Astrocyte (in vitro differentiated cells and primary cell): ENCODE data around the gene PKLR. TPM values are rescaled to one million over a fixed set of nuclear protein-coding genes. Genes with fewer than 3 reads are reported as not detected.

Experiments used
- DNase-seq: peaks from one replicate; pipeline ENCODE4 v3.0.0-alpha.2; 2010; ENCODE audit warnings: low read depth
- FAIRE-seq: peaks from 2 replicates; lab custom pipeline; 2011; peaks lifted over from hg19 to GRCh38; lab: Jason Lieb, UNC
- H2AFZ ChIP-seq: 2 replicates; pipeline ENCODE4 v1.6.0; 2012; ENCODE audit warnings: low read depth, low read length, inconsistent platforms
- H3K27ac ChIP-seq: 2 replicates; pipeline ENCODE4 v1.5.1; 2011; ENCODE audit warnings: low read depth, low read length, inconsistent platforms
- H3K27me3 ChIP-seq: 2 replicates; pipeline ENCODE4 v1.6.0; 2011; ENCODE audit warnings: low read length, inconsistent platforms; ENCODE audit not compliant: insufficient read depth
- H3K36me3 ChIP-seq: 2 replicates; pipeline ENCODE4 v1.5.1; 2011; ENCODE audit warnings: low read length, inconsistent platforms; ENCODE audit not compliant: insufficient read depth
- H3K4me1 ChIP-seq: 2 replicates; pipeline ENCODE4 v1.5.1; 2011; ENCODE audit warnings: low read length, inconsistent platforms; ENCODE audit not compliant: insufficient read depth
- H3K4me2 ChIP-seq: 2 replicates; pipeline ENCODE4 v1.6.0; 2012; ENCODE audit warnings: low read length, inconsistent platforms
- H3K4me3 ChIP-seq: 2 replicates; pipeline ENCODE4 v1.5.1; 2011; ENCODE audit warnings: low read depth, mild to moderate bottlenecking, low read length, inconsistent platforms; ENCODE audit not compliant: insufficient read depth
- H3K79me2 ChIP-seq: 2 replicates; pipeline ENCODE4 v1.6.0; 2012; ENCODE audit warnings: mild to moderate bottlenecking, low read length, inconsistent platforms; ENCODE audit not compliant: insufficient read depth
- H3K9ac ChIP-seq: 2 replicates; pipeline ENCODE4 v1.6.0; 2012; ENCODE audit warnings: mild to moderate bottlenecking, low read length, inconsistent platforms
- H3K9me3 ChIP-seq: 2 replicates; pipeline ENCODE4 v1.5.1; 2012; ENCODE audit warnings: low read depth, mild to moderate bottlenecking, low read length, inconsistent platforms; ENCODE audit not compliant: insufficient read depth
- H4K20me1 ChIP-seq: 2 replicates; pipeline ENCODE4 v1.6.0; 2012; ENCODE audit warnings: low read length, inconsistent platforms; ENCODE audit not compliant: insufficient read depth
- H3K27ac Mint-ChIP-seq: one replicate; pipeline ENCODE4 v1.8.0; 2021; ENCODE audit warnings: mild to moderate bottlenecking, mixed read lengths; ENCODE audit not compliant: unreplicated experiment
- H3K27me3 Mint-ChIP-seq: one replicate; pipeline ENCODE4 v1.8.0; 2021; ENCODE audit warnings: low read depth, mixed read lengths; ENCODE audit not compliant: unreplicated experiment
- H3K36me3 Mint-ChIP-seq: one replicate; pipeline ENCODE4 v1.8.0; 2021; ENCODE audit warnings: low read depth, mixed read lengths; ENCODE audit not compliant: unreplicated experiment
- H3K4me1 Mint-ChIP-seq: one replicate; pipeline ENCODE4 v1.8.0; 2021; ENCODE audit warnings: low read depth, mixed read lengths; ENCODE audit not compliant: unreplicated experiment
- H3K4me3 Mint-ChIP-seq: one replicate; pipeline ENCODE4 v1.8.0; 2021; ENCODE audit warnings: mild to moderate bottlenecking, moderate library complexity, mixed read lengths; ENCODE audit not compliant: unreplicated experiment
- H3K9me3 Mint-ChIP-seq: one replicate; pipeline ENCODE4 v1.8.0; 2021; ENCODE audit warnings: mild to moderate bottlenecking, mixed read lengths; ENCODE audit not compliant: unreplicated experiment
- CTCF ChIP-seq: IDR thresholded peaks from 2 replicates; pipeline ENCODE4 v1.5.1; 2011; ENCODE audit warnings: low read depth, mild to moderate bottlenecking, inconsistent platforms, low read length, moderate library complexity; ENCODE audit not compliant: insufficient read depth
- EZH2 ChIP-seq: IDR thresholded peaks from 2 replicates; pipeline ENCODE4 v1.6.1; 2012; ENCODE audit warnings: mild to moderate bottlenecking, low read length, inconsistent platforms; ENCODE audit not compliant: insufficient read depth
- total RNA-seq: library from RNA; stranded (reverse); gene quantifications from 2 replicates; pipeline ENCODE4 v1.2.1, GENCODE V29; 2021

The PKLR gene
- total RNA-seq, 1 donor from 2014 or later = not detected

- H3K4me1 Mint-ChIP-seq = peaks cover under 1% of the 10 kb centered on the region
- peaks cover 28% of the 10 kb centered on the region for H3K27me3 Mint-ChIP-seq
- Histone ChIP-seq H3K27ac (no peak overlapping the region), H3K9me3 (no peaks in the 10 kb centered on the region), H3K4me2 (no peak overlapping the region), H4K20me1 (no peaks in the 10 kb centered on the region), H3K4me3 (no peak overlapping the region), H3K79me2 (no peaks in the 10 kb centered on the region), H3K4me1 (no peaks in the 10 kb centered on the region), H3K27me3 (peaks cover 13% of the 10 kb centered on the region), H3K36me3 (no peaks in the 10 kb centered on the region), H3K9ac (no peak overlapping the region), H2AFZ (no peak overlapping the region)
- peaks cover 3% of the 10 kb centered on the region for H3K9me3 Mint-ChIP-seq
- no peaks in the 10 kb centered on the region for H3K36me3 Mint-ChIP-seq
- no peak for DNase-seq
- FAIRE-seq = no peak
- no peak overlapping the region for H3K4me3 Mint-ChIP-seq
- no peak overlapping the region for H3K27ac Mint-ChIP-seq
- TF ChIP-seq EZH2 (no peak), CTCF (no peak)
Observed at GRCh38 chr1:155300553-155301329, 497 bp downstream of the PKLR start.

- DNase-seq (no peak), FAIRE-seq (no peak)
- Mint-ChIP-seq H3K4me3 (no peak overlapping the region), H3K36me3 (peaks cover 2% of the 10 kb centered on the region), H3K4me1 (no peaks in the 10 kb centered on the region), H3K9me3 (peaks cover 5% of the 10 kb centered on the region), H3K27ac (no peak overlapping the region), H3K27me3 (peaks cover 33% of the 10 kb centered on the region)
- H3K4me3 ChIP-seq = no peak overlapping the region
- peaks cover 21% of the 10 kb centered on the region for H3K27me3 ChIP-seq
- TF ChIP-seq EZH2 = no peak
- TF ChIP-seq CTCF = no peak
- H3K36me3 ChIP-seq = no peaks in the 10 kb centered on the region
- no peaks in the 10 kb centered on the region for H3K79me2 ChIP-seq
- no peaks in the 10 kb centered on the region for H4K20me1 ChIP-seq
- no peaks in the 10 kb centered on the region for H3K9me3 ChIP-seq
- no peak overlapping the region for H3K27ac ChIP-seq
- H2AFZ ChIP-seq = no peak overlapping the region
- H3K9ac ChIP-seq = no peak overlapping the region
- H3K4me2 ChIP-seq = no peak overlapping the region
- H3K4me1 ChIP-seq = no peaks in the 10 kb centered on the region
Observed at GRCh38 chr1:155300024-155300423, 1.2 kb downstream of the PKLR start.

- Histone ChIP-seq H3K4me3 (no peak overlapping the region), H3K79me2 (no peaks in the 10 kb centered on the region), H3K9ac (no peak overlapping the region), H4K20me1 (no peaks in the 10 kb centered on the region), H3K4me1 (no peaks in the 10 kb centered on the region), H2AFZ (no peak overlapping the region), H3K4me2 (no peak overlapping the region), H3K9me3 (peaks cover 3% of the 10 kb centered on the region), H3K27ac (no peak overlapping the region), H3K27me3 (peaks cover 37% of the 10 kb centered on the region), H3K36me3 (no peaks in the 10 kb centered on the region)
- Mint-ChIP-seq H3K9me3 (peaks cover 3% of the 10 kb centered on the region), H3K4me1 (no peaks in the 10 kb centered on the region), H3K36me3 (peaks cover 7% of the 10 kb centered on the region), H3K27ac (no peak overlapping the region), H3K27me3 (peaks cover 55% of the 10 kb centered on the region), H3K4me3 (peak overlapping the region; percentile 17)
- TF ChIP-seq EZH2 = no peak
- no peak for TF ChIP-seq CTCF
- DNase-seq = no peak
- FAIRE-seq = no peak
Observed at GRCh38 chr1:155297384-155297783, 3.9 kb downstream of the PKLR start.
